Body of pancreas (tissue), 4 donors: ENCODE data around the gene SMCO2. TPM values are rescaled to one million over a fixed set of nuclear protein-coding genes. Genes with fewer than 3 reads are reported as not detected.
A peak's percentile ranks its signal among the peaks of the same experiment; 100 is the strongest.

Source experiments
- ATAC-seq: fragments of 150-250 bp; one replicate; pipeline ENCODE4 v1.9.1; 2016
- DNase-seq, 4 donors: peaks; one replicate each; pipeline ENCODE4 v3.0.0-alpha.2; 2019
- H3K27ac ChIP-seq, 4 donors: fragments of 200-600 bp; sonication (generic); 1 replicate in 3 of 4; 2 replicates in 1 of 4; pipeline versions ENCODE4 v1.5.1 to v1.6.1; 2016 to 2019; ENCODE audit warnings: mild to moderate bottlenecking in 1 of 4, mixed read lengths in 1 of 4, moderate library complexity in 1 of 4
- H3K27me3 ChIP-seq, 2 donors: fragments of 200-600 bp; sonication (generic); one replicate each; pipeline ENCODE4 v1.6.0; 2016; ENCODE audit warnings: mild to moderate bottlenecking in 1 of 2
- H3K36me3 ChIP-seq, 2 donors: fragments of 200-600 bp; sonication (generic); replicated peaks in 1 of 2; 2 replicates each; pipeline ENCODE4 v1.5.1; 2016; ENCODE audit warnings: low read depth in 2 of 2; ENCODE audit not compliant: insufficient read depth in 1 of 2
- H3K4me1 ChIP-seq: fragments of 200-600 bp; sonication (generic); one replicate; pipeline ENCODE4 v1.6.0; 2016
- H3K4me3 ChIP-seq, 2 donors: fragments of 200-600 bp; sonication (generic); 1 replicate in 1 of 2; 2 replicates in 1 of 2; pipeline ENCODE4 v1.5.1; 2016 to 2019
- H3K9me3 ChIP-seq, 3 donors: fragments of 200-600 bp; sonication (generic); 1 replicate in 2 of 3; 2 replicates in 1 of 3; pipeline ENCODE4 v1.5.1; 2016
- POLR2A ChIP-seq, 3 donors: fragments of 450-650 bp; IDR thresholded peaks; one replicate each; pipeline ENCODE4 v1.6.1; 2016; ENCODE audit warnings: antibody characterized with exemption in 3 of 3, mild to moderate bottlenecking in 2 of 3
- WGBS, 2 donors: methylation state at CpG; one replicate each; pipeline ENCODE4 v1.1.5; 2017; 5-methylcytosine and 5-hydroxymethylcytosine counted together
- intact Hi-C: fragments of 100-400 bp; cut with DNase I; formaldehyde crosslinking; loops from one replicate; pipeline ENCODE4 v1.15.1; 2023
- total RNA-seq, 2 donors: library from RNA; depleted of rRNA; stranded (reverse); fragments of >200 nt; gene quantifications; one replicate each; pipeline ENCODE4 v1.1.0, GENCODE V29; 2016
- TF ChIP-seq, protein P1 (sequence below), 7 experiments: fragments of 450-650 bp in 4 of 7; fragments of 200-600 bp in 3 of 7; sonication (generic) in 3 of 7; IDR thresholded peaks; one replicate each; pipeline ENCODE4 v1.5.1; 2016 to 2019; ENCODE audit warnings: antibody characterized with exemption in 7 of 7

Gene SMCO2
- total RNA-seq, 2 donors from 2014 or later = not detected

DNA sequence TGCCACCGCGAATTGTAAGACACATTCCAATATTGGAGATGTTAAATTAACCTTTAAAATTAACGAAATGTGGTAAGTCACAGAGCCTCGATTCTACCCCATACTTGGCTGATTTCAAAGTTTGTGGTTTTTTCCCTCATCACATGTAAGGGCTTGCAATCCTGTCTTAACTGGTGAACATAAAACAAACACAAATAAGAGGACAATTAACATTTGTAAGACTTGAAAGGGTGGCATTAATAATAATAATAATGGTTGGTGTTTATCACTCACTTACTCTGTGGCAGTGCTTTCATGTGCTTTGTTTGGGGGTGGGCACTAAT, 104.1 kb downstream of the SMCO2 start:
- WGBS, 2 donors = 49 to 54% methylated on average over 4 of the region's 4 CpGs
- peaks cover 54% of the 10 kb centered on the region for H3K4me1 ChIP-seq
- ATAC-seq = no peak

DNA sequence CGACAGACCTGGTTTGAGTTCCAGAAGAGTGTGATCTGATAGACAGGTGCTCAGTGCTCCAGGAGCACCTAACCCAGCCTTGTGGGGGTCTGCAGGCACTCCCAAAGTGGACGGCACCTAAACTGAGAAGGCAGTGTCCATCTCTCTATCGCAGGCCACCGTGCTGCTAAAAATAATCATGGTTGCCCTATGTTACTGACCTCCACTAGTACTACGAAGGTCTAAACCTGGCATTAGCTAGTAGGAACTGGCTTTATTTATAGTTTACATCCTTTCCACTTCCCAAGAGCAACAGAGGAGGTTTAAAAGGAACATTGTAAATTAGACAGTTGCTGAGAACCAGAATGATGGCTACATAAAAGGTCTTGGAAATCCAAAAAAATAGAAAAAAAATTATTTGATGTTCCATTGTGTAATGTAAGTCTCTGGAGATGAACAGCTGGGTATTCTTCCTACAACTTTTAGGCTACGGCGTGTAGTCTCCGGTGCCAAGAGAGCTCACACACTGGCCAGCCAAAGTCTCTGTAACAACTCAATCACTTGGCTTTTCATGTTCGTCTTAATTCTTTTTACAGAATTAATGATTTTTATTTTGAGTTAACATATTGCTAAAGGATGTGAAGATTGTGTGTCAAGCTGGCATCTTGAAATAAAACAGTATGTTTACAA, 104.8 kb downstream of the SMCO2 start:
- peak overlapping the region in 2 of 4 donors; percentile 50 to 84 for H3K27ac ChIP-seq
- intact Hi-C loops = no loop called here
- H3K4me1 ChIP-seq = peaks cover 54% of the 10 kb centered on the region
- H3K4me3 ChIP-seq = no peak overlapping the region
- H3K9me3 ChIP-seq = no peaks in the 10 kb centered on the region
- WGBS, 2 donors = 71 to 81% methylated on average over 9 of the region's 9 CpGs
- ATAC-seq (no peak), DNase-seq (no peak)
- H3K36me3 ChIP-seq = no peaks in the 10 kb centered on the region
- TF ChIP-seq, protein P1, sequence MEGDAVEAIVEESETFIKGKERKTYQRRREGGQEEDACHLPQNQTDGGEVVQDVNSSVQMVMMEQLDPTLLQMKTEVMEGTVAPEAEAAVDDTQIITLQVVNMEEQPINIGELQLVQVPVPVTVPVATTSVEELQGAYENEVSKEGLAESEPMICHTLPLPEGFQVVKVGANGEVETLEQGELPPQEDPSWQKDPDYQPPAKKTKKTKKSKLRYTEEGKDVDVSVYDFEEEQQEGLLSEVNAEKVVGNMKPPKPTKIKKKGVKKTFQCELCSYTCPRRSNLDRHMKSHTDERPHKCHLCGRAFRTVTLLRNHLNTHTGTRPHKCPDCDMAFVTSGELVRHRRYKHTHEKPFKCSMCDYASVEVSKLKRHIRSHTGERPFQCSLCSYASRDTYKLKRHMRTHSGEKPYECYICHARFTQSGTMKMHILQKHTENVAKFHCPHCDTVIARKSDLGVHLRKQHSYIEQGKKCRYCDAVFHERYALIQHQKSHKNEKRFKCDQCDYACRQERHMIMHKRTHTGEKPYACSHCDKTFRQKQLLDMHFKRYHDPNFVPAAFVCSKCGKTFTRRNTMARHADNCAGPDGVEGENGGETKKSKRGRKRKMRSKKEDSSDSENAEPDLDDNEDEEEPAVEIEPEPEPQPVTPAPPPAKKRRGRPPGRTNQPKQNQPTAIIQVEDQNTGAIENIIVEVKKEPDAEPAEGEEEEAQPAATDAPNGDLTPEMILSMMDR (IDR thresholded peaks at IDR 0.05) = no peak
- no peak for TF ChIP-seq POLR2A (IDR thresholded peaks at IDR 0.05)
- no peaks in the 10 kb centered on the region for H3K27me3 ChIP-seq

More for the DNA sequence above, 104.1 kb downstream of the SMCO2 start:
- peak overlapping the region in 3 of 4 donors; percentile 70 to 84 (median 78) for H3K27ac ChIP-seq
- H3K4me3 ChIP-seq = no peak overlapping the region
- intact Hi-C loops = no loop called here
- H3K9me3 ChIP-seq = no peaks in the 10 kb centered on the region
- DNase-seq = no peak
- no peaks in the 10 kb centered on the region for H3K27me3 ChIP-seq
- TF ChIP-seq, protein P1 (IDR thresholded peaks at IDR 0.05) = no peak
- no peak for TF ChIP-seq POLR2A (IDR thresholded peaks at IDR 0.05)
- no peaks in the 10 kb centered on the region for H3K36me3 ChIP-seq

Other genes with a start within 250 kb of the SMCO2 start
- 10 to 100 TPM; 17.5 to 28.0 TPM for gene STK38L, start 202.4 kb upstream of the SMCO2 start, total RNA-seq
- 1 to 10 TPM; 2.6 to 4.3 TPM for gene BMAL2, start 113.9 kb upstream of the SMCO2 start, total RNA-seq
- 10 to 100 TPM; 63.9 to 67.5 TPM for gene PPFIBP1, start 77.5 kb downstream of the SMCO2 start, total RNA-seq
- 1 to 10 TPM; 1.0 to 2.0 TPM for gene REP15, start 249.7 kb downstream of the SMCO2 start, total RNA-seq